Fibroblast of the aortic adventitia (primary cell): ENCODE data around the gene RNLS. TPM values are rescaled to one million over a fixed set of nuclear protein-coding genes. Genes with fewer than 3 reads are reported as not detected.

ENCODE experiments used
- DNase-seq: peaks from one replicate; pipeline ENCODE4 v3.0.0-alpha.2; 2010; ENCODE audit warnings: low read depth
- H3K4me3 ChIP-seq: 2 replicates; pipeline ENCODE4 v1.5.1; 2011; ENCODE audit warnings: low read depth, mild to moderate bottlenecking, control low read depth, low read length, moderate library complexity
- total RNA-seq: library from RNA; depleted of rRNA; stranded (reverse); fragments of >200 nt; gene quantifications from 2 replicates; pipeline ENCODE4 v1.2.3, GENCODE V29; 2012; ENCODE audit warnings: low replicate concordance
- TF ChIP-seq, protein P1 (sequence below): IDR thresholded peaks from 2 replicates; pipeline ENCODE4 v1.5.1; 2011; ENCODE audit warnings: mild to moderate bottlenecking, low read length, control low read depth, inconsistent platforms; ENCODE audit not compliant: insufficient read depth

The RNLS gene
- total RNA-seq, 1 donor: 16.8 TPM

GRCh38 chr10:88347597-88348304, 235.4 kb downstream of the RNLS start:
- no peak for DNase-seq
- no peak overlapping the region for H3K4me3 ChIP-seq
- TF ChIP-seq, protein P1, sequence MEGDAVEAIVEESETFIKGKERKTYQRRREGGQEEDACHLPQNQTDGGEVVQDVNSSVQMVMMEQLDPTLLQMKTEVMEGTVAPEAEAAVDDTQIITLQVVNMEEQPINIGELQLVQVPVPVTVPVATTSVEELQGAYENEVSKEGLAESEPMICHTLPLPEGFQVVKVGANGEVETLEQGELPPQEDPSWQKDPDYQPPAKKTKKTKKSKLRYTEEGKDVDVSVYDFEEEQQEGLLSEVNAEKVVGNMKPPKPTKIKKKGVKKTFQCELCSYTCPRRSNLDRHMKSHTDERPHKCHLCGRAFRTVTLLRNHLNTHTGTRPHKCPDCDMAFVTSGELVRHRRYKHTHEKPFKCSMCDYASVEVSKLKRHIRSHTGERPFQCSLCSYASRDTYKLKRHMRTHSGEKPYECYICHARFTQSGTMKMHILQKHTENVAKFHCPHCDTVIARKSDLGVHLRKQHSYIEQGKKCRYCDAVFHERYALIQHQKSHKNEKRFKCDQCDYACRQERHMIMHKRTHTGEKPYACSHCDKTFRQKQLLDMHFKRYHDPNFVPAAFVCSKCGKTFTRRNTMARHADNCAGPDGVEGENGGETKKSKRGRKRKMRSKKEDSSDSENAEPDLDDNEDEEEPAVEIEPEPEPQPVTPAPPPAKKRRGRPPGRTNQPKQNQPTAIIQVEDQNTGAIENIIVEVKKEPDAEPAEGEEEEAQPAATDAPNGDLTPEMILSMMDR: no peak

DNA sequence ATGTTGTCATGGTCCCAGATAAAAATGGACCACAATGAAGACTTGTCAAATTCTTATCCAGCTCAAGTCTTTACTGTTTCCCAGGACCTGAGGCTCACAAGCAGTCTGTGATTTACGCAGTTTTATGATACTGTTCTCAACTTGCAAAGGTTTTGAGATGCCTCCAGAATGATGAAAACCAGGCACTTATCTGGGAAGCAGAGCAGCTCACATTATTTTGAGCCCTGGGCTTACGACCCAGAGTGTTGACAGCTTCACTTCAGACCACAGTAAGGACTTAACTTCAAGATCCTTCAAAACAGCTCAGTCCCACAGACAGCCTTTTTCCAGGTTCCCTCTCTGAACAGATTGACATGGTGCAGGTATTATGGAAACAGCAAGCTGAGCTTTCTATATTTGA, 236.1 kb downstream of the RNLS start:
- no peak for DNase-seq
- TF ChIP-seq, protein P1: no peak
- H3K4me3 ChIP-seq: no peak overlapping the region

- H3K4me3 ChIP-seq: no peak overlapping the region
- TF ChIP-seq, protein P1: no peak
- DNase-seq: peak; percentile 7
These were observed 236.8 kb downstream of the RNLS start for GRCh38 chr10:88346144-88346977.

DNA sequence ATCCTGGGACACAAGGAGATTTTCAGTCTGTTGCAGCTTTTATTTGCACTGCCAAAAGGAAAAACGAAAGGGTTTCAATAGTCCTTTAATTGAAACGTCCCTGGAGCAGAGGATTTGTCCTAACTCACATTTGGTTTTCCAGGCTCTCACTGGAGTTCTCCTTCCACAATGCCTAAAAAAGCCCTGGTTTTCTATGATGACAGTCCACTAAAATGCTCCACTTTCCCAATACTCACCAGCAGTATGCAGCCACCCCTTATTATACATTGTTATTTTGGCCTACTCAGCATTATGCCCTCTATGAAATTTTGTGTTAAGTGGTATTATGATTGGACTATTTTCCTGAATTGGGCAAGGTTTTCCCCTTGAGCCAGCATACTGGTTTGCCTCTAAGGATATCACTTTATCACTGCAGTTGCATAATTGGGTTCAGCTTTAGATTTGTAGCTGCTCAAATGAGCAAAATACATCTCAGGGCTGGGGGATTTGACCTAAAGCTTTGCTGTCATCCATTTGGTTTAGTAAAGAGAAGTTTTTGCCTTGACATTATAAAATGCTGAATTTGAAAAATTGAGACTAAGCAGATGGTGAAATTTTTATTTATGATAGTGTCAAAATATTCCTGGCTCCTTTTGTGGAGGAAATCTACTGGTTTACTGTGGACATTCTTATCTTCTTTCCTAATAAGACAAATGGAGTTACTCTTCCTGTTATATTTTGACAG, 239.2 kb downstream of the RNLS start:
- DNase-seq: peak; percentile 65
- TF ChIP-seq, protein P1: no peak
- H3K4me3 ChIP-seq: no peak overlapping the region

- DNase-seq: no peak
- H3K4me3 ChIP-seq: no peak overlapping the region
- TF ChIP-seq, protein P1: no peak
These were observed 240.3 kb downstream of the RNLS start for GRCh38 chr10:88342733-88343310.

GRCh38 chr10:88337134-88337533, 246.0 kb downstream of the RNLS start:
- TF ChIP-seq, protein P1: no peak
- no peak for DNase-seq
- no peak overlapping the region for H3K4me3 ChIP-seq
